GM23338 (cell line): ENCODE data around the gene ANKRD65. TPM values are rescaled to one million over a fixed set of nuclear protein-coding genes. Genes with fewer than 3 reads are reported as not detected.

Experiments
- ATAC-seq: fragments of 200-7000 bp; cut with Tn5 transposase; 3 replicates; pipeline ENCODE4 v1.9.1; 2020
- DNase-seq: peaks from one replicate; pipeline ENCODE4 v3.0.0-alpha.2; 2015; ENCODE audit warnings: low spot score
- H2AFZ ChIP-seq: fragments of 200-600 bp; sonication (generic); 2 replicates; pipeline ENCODE4 v1.8.0; 2016; ENCODE audit warnings: antibody characterized with exemption, mild to moderate bottlenecking, moderate library complexity
- H3F3A ChIP-seq: fragments of 200-600 bp; sonication (generic); replicated peaks from 2 replicates; pipeline ENCODE4 v1.8.0; 2017; ENCODE audit warnings: antibody characterized with exemption, mixed run types, low read depth
- H3K27ac ChIP-seq: fragments of 200-600 bp; sonication (generic); 2 replicates; pipeline ENCODE4 v1.6.1; 2016; ENCODE audit warnings: low read depth
- H3K27me3 ChIP-seq: fragments of 200-600 bp; sonication (generic); 2 replicates; pipeline ENCODE4 v1.8.0; 2016; ENCODE audit warnings: mild to moderate bottlenecking, mixed run types, moderate library complexity; ENCODE audit not compliant: insufficient read depth
- H3K36me3 ChIP-seq: fragments of 200-600 bp; sonication (generic); 2 replicates; pipeline ENCODE4 v1.8.0; 2016; ENCODE audit warnings: mild to moderate bottlenecking; ENCODE audit not compliant: insufficient read depth
- H3K4me1 ChIP-seq: fragments of 200-600 bp; sonication (generic); 2 replicates; pipeline ENCODE4 v1.8.0; 2016; ENCODE audit warnings: mild to moderate bottlenecking, moderate library complexity; ENCODE audit not compliant: insufficient read depth
- H3K4me2 ChIP-seq: fragments of 200-600 bp; sonication (generic); 2 replicates; pipeline ENCODE4 v1.7.1; 2017; ENCODE audit warnings: mixed run types
- H3K4me3 ChIP-seq: fragments of 200-600 bp; sonication (generic); 2 replicates; pipeline ENCODE4 v1.6.1; 2016; ENCODE audit warnings: mixed run types
- H3K79me2 ChIP-seq: fragments of 200-600 bp; sonication (generic); replicated peaks from 2 replicates; pipeline ENCODE4 v1.8.0; 2017; ENCODE audit warnings: mild to moderate bottlenecking; ENCODE audit not compliant: insufficient read depth
- H3K9me2 ChIP-seq: fragments of 200-600 bp; sonication (generic); 2 replicates; pipeline ENCODE4 v1.8.0; 2017; ENCODE audit not compliant: insufficient read depth
- H4K20me1 ChIP-seq: fragments of 200-600 bp; sonication (generic); replicated peaks from 2 replicates; pipeline ENCODE4 v1.8.0; 2017; ENCODE audit warnings: mild to moderate bottlenecking; ENCODE audit not compliant: insufficient read depth
- H3K27ac Mint-ChIP-seq: 2 replicates; pipeline ENCODE4 v1.8.0; 2020; ENCODE audit warnings: inconsistent platforms, mild to moderate bottlenecking, moderate library complexity, mixed read lengths
- H3K27me3 Mint-ChIP-seq: 3 replicates; pipeline ENCODE4 v1.8.0; 2022; ENCODE audit warnings: low read depth, mild to moderate bottlenecking, moderate library complexity, mixed read lengths, inconsistent platforms; ENCODE audit not compliant: insufficient read depth, poor library complexity
- H3K36me3 Mint-ChIP-seq: 3 replicates; pipeline ENCODE4 v1.8.0; 2021; ENCODE audit warnings: low read depth, mild to moderate bottlenecking, inconsistent platforms, moderate library complexity, mixed read lengths
- H3K4me1 Mint-ChIP-seq: 3 replicates; pipeline ENCODE4 v1.8.0; 2020; ENCODE audit warnings: mild to moderate bottlenecking, inconsistent platforms, mixed read lengths
- H3K4me3 Mint-ChIP-seq: 3 replicates; pipeline ENCODE4 v1.8.0; 2021; ENCODE audit warnings: moderate library complexity, mild to moderate bottlenecking, inconsistent platforms, mixed read lengths
- H3K9me3 Mint-ChIP-seq: 3 replicates; pipeline ENCODE4 v1.8.0; 2020; ENCODE audit warnings: moderate library complexity, mild to moderate bottlenecking, inconsistent platforms, mixed read lengths
- ETS1 ChIP-seq: IDR thresholded peaks from 2 replicates; pipeline ENCODE4 v1.6.1; 2016; ENCODE audit warnings: antibody characterized with exemption
- EZH2 ChIP-seq: fragments of 200-600 bp; sonication (generic); IDR thresholded peaks from one replicate; pipeline ENCODE4 v1.8.0; 2017; ENCODE audit warnings: antibody characterized with exemption, mild to moderate bottlenecking, low read depth; ENCODE audit not compliant: unreplicated experiment
- EZH2phosphoT487 ChIP-seq: fragments of 200-600 bp; sonication (generic); IDR thresholded peaks from one replicate; pipeline ENCODE4 v1.8.1; 2018; ENCODE audit warnings: antibody characterized with exemption; ENCODE audit not compliant: unreplicated experiment
- JUNB ChIP-seq: IDR thresholded peaks from one replicate; pipeline ENCODE4 v1.6.1; 2016; ENCODE audit warnings: antibody characterized with exemption; ENCODE audit not compliant: unreplicated experiment
- NANOG ChIP-seq: IDR thresholded peaks from 2 replicates; pipeline ENCODE4 v1.6.1; 2016; ENCODE audit warnings: antibody characterized with exemption, borderline replicate concordance
- POLR2AphosphoS5 ChIP-seq: IDR thresholded peaks from 2 replicates; pipeline ENCODE4 v1.6.1; 2016; ENCODE audit warnings: antibody characterized with exemption, low read depth
- REST ChIP-seq: IDR thresholded peaks from one replicate; pipeline ENCODE4 v1.6.1; 2018; ENCODE audit warnings: antibody characterized with exemption; ENCODE audit not compliant: unreplicated experiment
- ZNF114 ChIP-seq: fragments of 250-450 bp; sonication (Bioruptor Pico); IDR thresholded peaks from 2 replicates; pipeline ENCODE4 v1.5.0; 2020; ENCODE audit warnings: mild to moderate bottlenecking, moderate library complexity
- ZNF462 ChIP-seq: fragments of 250-450 bp; sonication (Bioruptor Pico); IDR thresholded peaks from 2 replicates; pipeline ENCODE4 v1.5.0; 2020; ENCODE audit warnings: mild to moderate bottlenecking, moderate library complexity
- polyA plus RNA-seq: library from polyadenylated mRNA; unstranded; fragments of >200 nt; fragmentation: Nextera tagmentation; extraction: Ambion mirVana; gene quantifications from 2 replicates; pipeline ENCODE4 v1.2.1, GENCODE V29; 2016
- total RNA-seq: library from RNA; depleted of rRNA; stranded (reverse); fragments of >200 nt; shearing (Covaris generic); gene quantifications from 2 replicates; pipeline ENCODE4 v1.2.3, GENCODE V29; 2014

Gene ANKRD65
- total and polyA plus RNA-seq, 2 experiments from 2014 or later: 1.6 to 1.7 TPM

GRCh38 chr1:1388078-1388472, 33.0 kb downstream of the ANKRD65 start (continued):
- TF ChIP-seq ETS1 (no peak), EZH2 (no peak), ZNF114 (CRISPR knock-in tag) (no peak), REST (no peak), NANOG (no peak), EZH2phosphoT487 (no peak), POLR2AphosphoS5 (no peak)

GRCh38 chr1:1387098-1388077, 33.7 kb downstream of the ANKRD65 start:
- Histone ChIP-seq H3K4me3 (no peak overlapping the region), H3K79me2 (peaks cover 10% of the 10 kb centered on the region; the same call in 1 of the 2 replicates), H3K4me2 (no peak overlapping the region), H2AFZ (no peak overlapping the region), H3K27me3 (no peaks in the 10 kb centered on the region), H3F3A (peaks cover 31% of the 10 kb centered on the region), H3K9me2 (no peaks in the 10 kb centered on the region), H4K20me1 (peaks cover 10% of the 10 kb centered on the region; the same call in 1 of the 2 replicates), H3K36me3 (peaks cover 58% of the 10 kb centered on the region), H3K4me1 (no peaks in the 10 kb centered on the region), H3K27ac (no peak overlapping the region)
- DNase-seq (no peak), ATAC-seq (no peak)
- Mint-ChIP-seq H3K27ac (no peak overlapping the region), H3K9me3 (no peaks in the 10 kb centered on the region; the same call in 2 of the 3 replicates), H3K36me3 (peaks cover 83% of the 10 kb centered on the region), H3K4me1 (no peaks in the 10 kb centered on the region), H3K4me3 (no peak overlapping the region), H3K27me3 (peaks cover 6% of the 10 kb centered on the region)
- TF ChIP-seq ETS1 (no peak), JUNB (no peak), ZNF462 (CRISPR knock-in tag) (no peak)
